ENCODE measurements around the gene MC4R.
A peak's percentile ranks its signal among the peaks of the same experiment; 100 is the strongest.
"Not testable (repeated sequence)": the region's sequence is repeated elsewhere in the genome, so short reads cannot be mapped to it uniquely, and the experiment has no call there.

MC4R gene

DNA sequence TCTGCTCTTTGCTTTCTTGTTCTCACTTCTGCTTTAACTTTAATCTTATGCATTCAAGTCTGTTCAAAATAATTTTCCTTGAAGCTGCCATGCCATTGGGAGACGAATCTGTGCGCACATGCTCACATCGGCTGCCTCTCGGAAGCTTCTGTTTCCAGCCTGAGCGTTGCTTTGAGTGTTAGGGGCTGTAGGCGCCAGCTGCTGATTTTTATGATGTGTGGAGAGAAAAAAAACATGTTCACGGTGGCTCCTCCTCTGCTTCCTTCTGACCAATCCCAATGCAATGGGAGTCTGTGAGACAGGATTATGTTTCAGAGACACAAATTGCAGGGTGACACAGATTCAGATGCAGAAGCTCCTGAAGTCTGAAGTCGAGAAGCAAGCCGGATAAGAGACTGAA is at the start of gene MC4R:
TSS of gene MC4R (minus strand) at position 180 of the 400 bp plus-strand sequence. CDS start 426 bp downstream, outside the sequence.
- TF ChIP-seq, protein P1, sequence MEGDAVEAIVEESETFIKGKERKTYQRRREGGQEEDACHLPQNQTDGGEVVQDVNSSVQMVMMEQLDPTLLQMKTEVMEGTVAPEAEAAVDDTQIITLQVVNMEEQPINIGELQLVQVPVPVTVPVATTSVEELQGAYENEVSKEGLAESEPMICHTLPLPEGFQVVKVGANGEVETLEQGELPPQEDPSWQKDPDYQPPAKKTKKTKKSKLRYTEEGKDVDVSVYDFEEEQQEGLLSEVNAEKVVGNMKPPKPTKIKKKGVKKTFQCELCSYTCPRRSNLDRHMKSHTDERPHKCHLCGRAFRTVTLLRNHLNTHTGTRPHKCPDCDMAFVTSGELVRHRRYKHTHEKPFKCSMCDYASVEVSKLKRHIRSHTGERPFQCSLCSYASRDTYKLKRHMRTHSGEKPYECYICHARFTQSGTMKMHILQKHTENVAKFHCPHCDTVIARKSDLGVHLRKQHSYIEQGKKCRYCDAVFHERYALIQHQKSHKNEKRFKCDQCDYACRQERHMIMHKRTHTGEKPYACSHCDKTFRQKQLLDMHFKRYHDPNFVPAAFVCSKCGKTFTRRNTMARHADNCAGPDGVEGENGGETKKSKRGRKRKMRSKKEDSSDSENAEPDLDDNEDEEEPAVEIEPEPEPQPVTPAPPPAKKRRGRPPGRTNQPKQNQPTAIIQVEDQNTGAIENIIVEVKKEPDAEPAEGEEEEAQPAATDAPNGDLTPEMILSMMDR (IDR thresholded peaks at IDR 0.05; ENCODE audit: insufficient read depth, low read length, poor library complexity, severe bottlenecking): no peak
- Histone ChIP-seq H3K27me3 (replicated peaks; ENCODE audit: control insufficient read depth, insufficient read depth, low read length) (no peaks in the 10 kb centered on the region), H3K36me3 (ENCODE audit: control insufficient read depth, insufficient read depth, low read length) (no peaks in the 10 kb centered on the region), H3K4me3 (replicated peaks; ENCODE audit: low read depth, low read length) (no peak within 1 kb of the TSS)
- DNase-seq (ENCODE audit: extremely low read depth, insufficient read length): no peak

DNA sequence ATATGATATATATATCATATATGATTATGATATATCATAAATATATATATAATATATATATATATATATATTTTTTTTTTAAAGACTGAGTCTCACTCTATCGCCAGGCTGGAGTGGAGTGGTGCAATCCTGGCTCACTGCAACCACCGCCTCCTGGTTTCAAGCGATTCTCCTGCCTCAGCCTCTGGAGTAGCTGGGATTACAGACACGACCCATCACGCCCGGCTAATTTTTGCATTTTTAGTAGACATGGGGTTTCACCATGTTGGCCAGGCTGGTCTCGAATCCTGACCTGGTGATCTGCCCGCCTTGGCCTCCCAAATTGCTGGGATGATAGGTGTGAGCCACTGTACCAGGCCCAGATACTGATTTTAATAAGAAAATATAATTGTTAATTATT is 49.7 kb upstream of the MC4R start:
- H3K36me3 ChIP-seq (ENCODE audit: control insufficient read depth, insufficient read depth, low read length); H3K27me3 ChIP-seq (replicated peaks; ENCODE audit: control insufficient read depth, insufficient read depth, low read length); DNase-seq (ENCODE audit: extremely low read depth, insufficient read length); H3K4me3 ChIP-seq (replicated peaks; ENCODE audit: low read depth, low read length): not testable (repeated sequence)

DNA sequence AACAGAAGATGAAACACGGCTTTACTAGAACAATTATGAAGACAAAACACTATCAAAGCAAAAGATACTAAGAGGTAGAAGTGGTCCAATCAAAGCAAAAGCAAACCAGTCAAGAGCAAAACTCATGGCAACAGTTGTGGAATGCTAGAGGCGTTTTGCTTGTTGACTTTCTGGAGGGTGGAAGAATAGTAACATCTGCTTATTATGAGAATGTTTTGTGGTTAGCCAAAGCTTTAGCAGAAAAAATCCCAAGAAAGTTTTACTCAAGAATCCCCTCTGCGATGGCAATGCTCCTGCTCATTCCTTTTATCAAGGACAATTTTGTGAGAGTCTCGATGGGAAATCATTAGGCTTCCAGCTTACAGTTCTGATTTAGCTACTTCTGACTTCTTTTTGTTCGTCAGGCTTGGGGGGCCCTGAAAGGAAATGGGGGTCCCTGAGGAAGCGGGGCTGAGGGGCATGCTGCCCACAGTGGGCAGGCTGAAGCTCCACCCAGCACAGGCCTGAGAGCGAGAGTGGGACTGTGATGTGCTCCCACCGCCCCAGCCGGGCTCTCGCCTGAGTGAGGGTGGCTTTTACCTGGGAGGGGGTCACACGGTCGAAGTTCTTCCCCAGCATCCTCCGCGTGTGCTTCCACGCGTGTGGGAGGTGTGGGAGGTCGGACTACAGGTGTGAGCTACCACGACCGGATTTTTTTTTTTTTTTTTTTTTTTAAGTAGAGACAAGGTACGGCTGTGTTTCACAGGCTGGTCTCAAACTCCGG is 49.0 kb upstream of the MC4R start:
- TF ChIP-seq, protein P1 (IDR thresholded peaks at IDR 0.05; ENCODE audit: insufficient read depth, low read length, poor library complexity, severe bottlenecking): no peak
- no peaks in the 10 kb centered on the region for H3K36me3 ChIP-seq (ENCODE audit: control insufficient read depth, insufficient read depth, low read length)
- no peaks in the 10 kb centered on the region for H3K27me3 ChIP-seq (replicated peaks; ENCODE audit: control insufficient read depth, insufficient read depth, low read length)
- no peak for DNase-seq (ENCODE audit: extremely low read depth, insufficient read length)
- no peak overlapping the region for H3K4me3 ChIP-seq (replicated peaks; ENCODE audit: low read depth, low read length)

DNA sequence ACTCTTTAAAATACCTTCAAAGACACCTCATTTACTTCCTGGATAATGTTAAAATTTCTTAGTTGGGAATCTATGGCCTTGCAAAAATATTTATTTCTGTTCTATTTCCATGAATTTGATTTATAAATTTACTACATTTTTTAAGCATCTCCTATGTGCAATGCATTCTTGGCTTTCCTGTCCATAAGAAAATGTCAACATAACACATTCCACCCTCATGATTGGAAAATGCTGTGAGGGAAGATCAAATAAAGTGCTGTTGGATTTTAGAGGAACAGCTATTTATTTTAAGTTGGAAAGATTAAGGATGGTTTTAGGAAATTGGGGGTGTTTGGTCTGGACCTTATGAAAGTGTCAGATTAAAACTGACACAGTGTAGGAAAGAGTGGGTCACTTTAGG is 45.4 kb upstream of the MC4R start:
- TF ChIP-seq, protein P1 (IDR thresholded peaks at IDR 0.05; ENCODE audit: insufficient read depth, low read length, poor library complexity, severe bottlenecking): no peak
- DNase-seq (ENCODE audit: extremely low read depth, insufficient read length): no peak
- H3K27me3 ChIP-seq (replicated peaks; ENCODE audit: control insufficient read depth, insufficient read depth, low read length): no peaks in the 10 kb centered on the region
- no peaks in the 10 kb centered on the region for H3K36me3 ChIP-seq (ENCODE audit: control insufficient read depth, insufficient read depth, low read length)
- H3K4me3 ChIP-seq (replicated peaks; ENCODE audit: low read depth, low read length): no peak overlapping the region

DNA sequence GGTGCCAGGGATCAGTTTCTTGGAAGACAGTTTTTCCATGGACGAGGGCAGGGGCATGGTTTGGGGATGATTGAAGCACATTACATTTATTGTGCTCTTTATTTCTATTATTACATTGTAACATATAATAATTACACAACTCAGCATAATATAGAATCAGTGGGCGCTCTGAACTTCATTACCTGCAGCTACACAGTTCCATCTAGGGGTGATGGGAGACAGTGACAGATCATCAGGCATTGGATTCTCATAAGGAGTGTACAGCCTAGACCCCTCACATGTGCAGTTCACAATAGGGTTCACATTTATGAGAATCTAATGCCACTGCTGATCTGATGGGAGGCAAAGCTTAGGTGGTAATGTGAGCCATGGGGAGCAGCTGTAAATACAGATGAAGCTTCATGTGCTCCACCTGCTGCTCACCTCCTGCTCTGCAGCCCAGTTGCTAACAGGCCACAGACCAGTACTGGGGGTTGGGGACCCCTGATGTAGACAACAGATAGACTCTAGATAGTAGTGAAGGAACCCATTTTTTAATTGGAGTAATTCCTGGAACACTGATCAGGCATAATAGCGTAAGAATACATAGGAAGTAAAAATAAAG is 41.5 kb upstream of the MC4R start:
- H3K36me3 ChIP-seq (ENCODE audit: control insufficient read depth, insufficient read depth, low read length): no peaks in the 10 kb centered on the region
- no peaks in the 10 kb centered on the region for H3K27me3 ChIP-seq (replicated peaks; ENCODE audit: control insufficient read depth, insufficient read depth, low read length)
- no peak overlapping the region for H3K4me3 ChIP-seq (replicated peaks; ENCODE audit: low read depth, low read length)
- DNase-seq (ENCODE audit: extremely low read depth, insufficient read length): no peak
- TF ChIP-seq, protein P1 (IDR thresholded peaks at IDR 0.05; ENCODE audit: insufficient read depth, low read length, poor library complexity, severe bottlenecking): peak; percentile 61

DNA sequence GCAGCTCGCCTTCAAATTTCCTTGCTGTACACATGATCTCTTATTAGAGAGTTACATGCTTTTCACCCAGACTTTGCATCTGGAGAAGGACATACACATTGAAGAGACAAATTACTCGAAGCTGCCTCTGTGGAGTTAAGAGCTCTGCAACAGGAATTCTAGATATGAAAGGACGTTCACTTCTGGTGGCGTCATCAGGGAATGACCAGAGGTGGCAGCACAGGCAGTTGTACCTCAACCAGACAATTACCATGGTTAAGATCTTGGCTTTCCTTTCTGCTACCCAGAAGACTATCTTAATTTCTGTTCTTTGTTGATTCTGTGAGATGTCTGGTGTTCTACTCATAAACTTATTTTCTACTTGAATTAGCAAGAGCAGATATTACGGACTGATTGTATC is 39.1 kb upstream of the MC4R start:
- TF ChIP-seq, protein P1 (IDR thresholded peaks at IDR 0.05; ENCODE audit: insufficient read depth, low read length, poor library complexity, severe bottlenecking): peak; percentile 30
- H3K27me3 ChIP-seq (replicated peaks; ENCODE audit: control insufficient read depth, insufficient read depth, low read length): no peaks in the 10 kb centered on the region
- no peak for DNase-seq (ENCODE audit: extremely low read depth, insufficient read length)
- no peak overlapping the region for H3K4me3 ChIP-seq (replicated peaks; ENCODE audit: low read depth, low read length)
- no peaks in the 10 kb centered on the region for H3K36me3 ChIP-seq (ENCODE audit: control insufficient read depth, insufficient read depth, low read length)
